HL-60 (cell line): ENCODE measurements around the gene NFIB.

Source experiments
- GABPA ChIP-seq: IDR thresholded peaks from 2 replicates; pipeline ENCODE4 v1.6.1; 2012; ENCODE audit warnings: low read depth
- POLR2AphosphoS5 ChIP-seq: IDR thresholded peaks from 2 replicates; pipeline ENCODE4 v1.6.1; 2012; ENCODE audit warnings: low read depth
- SPI1 ChIP-seq: IDR thresholded peaks from 2 replicates; pipeline ENCODE4 v1.6.1; 2012; ENCODE audit warnings: low read depth, mild to moderate bottlenecking, borderline replicate concordance
- TF ChIP-seq, protein P1 (sequence below): IDR thresholded peaks from one replicate; pipeline ENCODE4 v1.5.1; 2011; ENCODE audit warnings: low read length, control low read depth, inconsistent platforms; ENCODE audit not compliant: insufficient read depth
- TF ChIP-seq, protein P2 (sequence below): IDR thresholded peaks from 2 replicates; pipeline ENCODE4 v1.6.1; 2012; ENCODE audit warnings: low read depth; ENCODE audit not compliant: insufficient replicate concordance

DNA sequence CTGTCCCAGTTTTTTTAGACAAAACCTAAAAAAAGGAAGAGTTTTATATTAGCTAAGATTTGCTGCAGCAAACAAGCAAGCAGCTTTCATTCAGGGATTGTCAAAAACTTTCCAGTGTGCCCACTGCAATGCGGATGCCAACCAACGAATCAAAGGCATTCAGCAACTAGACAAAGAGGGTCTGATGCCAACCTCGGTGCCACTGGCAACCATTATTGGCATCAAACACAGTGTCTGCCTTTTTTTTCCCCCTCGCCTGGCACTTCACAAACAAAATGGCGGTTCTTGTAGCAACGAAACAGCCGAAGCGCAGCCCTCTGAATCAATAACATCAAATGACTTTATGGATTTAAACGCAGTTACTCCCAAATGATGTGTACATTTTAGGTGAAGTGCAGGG, 10.4 kb downstream of the NFIB start:
- TF ChIP-seq GABPA = no peak
- TF ChIP-seq, protein P1, sequence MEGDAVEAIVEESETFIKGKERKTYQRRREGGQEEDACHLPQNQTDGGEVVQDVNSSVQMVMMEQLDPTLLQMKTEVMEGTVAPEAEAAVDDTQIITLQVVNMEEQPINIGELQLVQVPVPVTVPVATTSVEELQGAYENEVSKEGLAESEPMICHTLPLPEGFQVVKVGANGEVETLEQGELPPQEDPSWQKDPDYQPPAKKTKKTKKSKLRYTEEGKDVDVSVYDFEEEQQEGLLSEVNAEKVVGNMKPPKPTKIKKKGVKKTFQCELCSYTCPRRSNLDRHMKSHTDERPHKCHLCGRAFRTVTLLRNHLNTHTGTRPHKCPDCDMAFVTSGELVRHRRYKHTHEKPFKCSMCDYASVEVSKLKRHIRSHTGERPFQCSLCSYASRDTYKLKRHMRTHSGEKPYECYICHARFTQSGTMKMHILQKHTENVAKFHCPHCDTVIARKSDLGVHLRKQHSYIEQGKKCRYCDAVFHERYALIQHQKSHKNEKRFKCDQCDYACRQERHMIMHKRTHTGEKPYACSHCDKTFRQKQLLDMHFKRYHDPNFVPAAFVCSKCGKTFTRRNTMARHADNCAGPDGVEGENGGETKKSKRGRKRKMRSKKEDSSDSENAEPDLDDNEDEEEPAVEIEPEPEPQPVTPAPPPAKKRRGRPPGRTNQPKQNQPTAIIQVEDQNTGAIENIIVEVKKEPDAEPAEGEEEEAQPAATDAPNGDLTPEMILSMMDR = no peak
- no peak for TF ChIP-seq POLR2AphosphoS5
- TF ChIP-seq, protein P2, sequence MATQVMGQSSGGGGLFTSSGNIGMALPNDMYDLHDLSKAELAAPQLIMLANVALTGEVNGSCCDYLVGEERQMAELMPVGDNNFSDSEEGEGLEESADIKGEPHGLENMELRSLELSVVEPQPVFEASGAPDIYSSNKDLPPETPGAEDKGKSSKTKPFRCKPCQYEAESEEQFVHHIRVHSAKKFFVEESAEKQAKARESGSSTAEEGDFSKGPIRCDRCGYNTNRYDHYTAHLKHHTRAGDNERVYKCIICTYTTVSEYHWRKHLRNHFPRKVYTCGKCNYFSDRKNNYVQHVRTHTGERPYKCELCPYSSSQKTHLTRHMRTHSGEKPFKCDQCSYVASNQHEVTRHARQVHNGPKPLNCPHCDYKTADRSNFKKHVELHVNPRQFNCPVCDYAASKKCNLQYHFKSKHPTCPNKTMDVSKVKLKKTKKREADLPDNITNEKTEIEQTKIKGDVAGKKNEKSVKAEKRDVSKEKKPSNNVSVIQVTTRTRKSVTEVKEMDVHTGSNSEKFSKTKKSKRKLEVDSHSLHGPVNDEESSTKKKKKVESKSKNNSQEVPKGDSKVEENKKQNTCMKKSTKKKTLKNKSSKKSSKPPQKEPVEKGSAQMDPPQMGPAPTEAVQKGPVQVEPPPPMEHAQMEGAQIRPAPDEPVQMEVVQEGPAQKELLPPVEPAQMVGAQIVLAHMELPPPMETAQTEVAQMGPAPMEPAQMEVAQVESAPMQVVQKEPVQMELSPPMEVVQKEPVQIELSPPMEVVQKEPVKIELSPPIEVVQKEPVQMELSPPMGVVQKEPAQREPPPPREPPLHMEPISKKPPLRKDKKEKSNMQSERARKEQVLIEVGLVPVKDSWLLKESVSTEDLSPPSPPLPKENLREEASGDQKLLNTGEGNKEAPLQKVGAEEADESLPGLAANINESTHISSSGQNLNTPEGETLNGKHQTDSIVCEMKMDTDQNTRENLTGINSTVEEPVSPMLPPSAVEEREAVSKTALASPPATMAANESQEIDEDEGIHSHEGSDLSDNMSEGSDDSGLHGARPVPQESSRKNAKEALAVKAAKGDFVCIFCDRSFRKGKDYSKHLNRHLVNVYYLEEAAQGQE = no peak
- TF ChIP-seq SPI1 = no peak
